SU-DHL-6 (cell line): Measurements from ENCODE around the gene KDM4B.

Experiments used
- EZH2phosphoT487 ChIP-seq: fragments of 200-600 bp; sonication (generic), shearing (Covaris generic); conservative IDR thresholded peaks from 2 replicates; pipeline ENCODE4 v1.6.1; 2018; ENCODE audit warnings: mild to moderate bottlenecking, antibody characterized with exemption, low read length, moderate library complexity, mixed read lengths
- TF ChIP-seq, protein P1 (sequence below): fragments of 200-600 bp; sonication (generic); IDR thresholded peaks from one replicate; pipeline ENCODE4 v1.5.1; 2017; ENCODE audit warnings: antibody characterized with exemption, mild to moderate bottlenecking, low read length, moderate library complexity; ENCODE audit not compliant: insufficient read depth, poor library complexity, severe bottlenecking

DNA sequence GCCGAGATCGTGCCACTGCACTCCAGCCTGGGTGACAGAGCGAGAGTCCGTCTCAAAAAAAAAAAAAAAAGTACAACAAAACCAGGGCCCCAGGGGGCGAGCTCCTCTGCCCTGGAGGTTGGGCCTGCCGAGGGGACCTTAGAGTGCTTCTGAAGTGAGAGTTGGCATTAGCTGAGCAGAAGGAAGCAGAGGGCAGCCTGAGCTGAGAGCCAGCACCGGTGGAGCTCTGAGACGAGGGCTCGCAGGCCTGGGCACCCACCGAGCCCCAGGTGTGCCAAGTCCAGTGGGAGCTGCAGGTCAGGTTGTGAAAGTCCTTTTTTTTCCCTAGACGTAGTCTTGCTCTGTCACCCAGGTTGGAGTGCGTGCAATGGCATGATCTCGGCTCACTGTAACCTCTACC lies 46.0 kb downstream of the KDM4B start:
- TF ChIP-seq, protein P1, sequence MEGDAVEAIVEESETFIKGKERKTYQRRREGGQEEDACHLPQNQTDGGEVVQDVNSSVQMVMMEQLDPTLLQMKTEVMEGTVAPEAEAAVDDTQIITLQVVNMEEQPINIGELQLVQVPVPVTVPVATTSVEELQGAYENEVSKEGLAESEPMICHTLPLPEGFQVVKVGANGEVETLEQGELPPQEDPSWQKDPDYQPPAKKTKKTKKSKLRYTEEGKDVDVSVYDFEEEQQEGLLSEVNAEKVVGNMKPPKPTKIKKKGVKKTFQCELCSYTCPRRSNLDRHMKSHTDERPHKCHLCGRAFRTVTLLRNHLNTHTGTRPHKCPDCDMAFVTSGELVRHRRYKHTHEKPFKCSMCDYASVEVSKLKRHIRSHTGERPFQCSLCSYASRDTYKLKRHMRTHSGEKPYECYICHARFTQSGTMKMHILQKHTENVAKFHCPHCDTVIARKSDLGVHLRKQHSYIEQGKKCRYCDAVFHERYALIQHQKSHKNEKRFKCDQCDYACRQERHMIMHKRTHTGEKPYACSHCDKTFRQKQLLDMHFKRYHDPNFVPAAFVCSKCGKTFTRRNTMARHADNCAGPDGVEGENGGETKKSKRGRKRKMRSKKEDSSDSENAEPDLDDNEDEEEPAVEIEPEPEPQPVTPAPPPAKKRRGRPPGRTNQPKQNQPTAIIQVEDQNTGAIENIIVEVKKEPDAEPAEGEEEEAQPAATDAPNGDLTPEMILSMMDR, result no peak
- no peak for TF ChIP-seq EZH2phosphoT487
